Activated naive CD8-positive, alpha-beta T cell treated with anti-CD3 and anti-CD28 coated beads, Interleukin-2, amount 10 ng/mL, durations not matched to agents 7 days and 5 days (primary cell): Measurements from ENCODE around the gene SRP9. TPM values are rescaled to one million over a fixed set of nuclear protein-coding genes. Genes with fewer than 3 reads are reported as not detected.
"Not testable (repeated sequence)": the region's sequence is repeated elsewhere in the genome, so short reads cannot be mapped to it uniquely, and the experiment has no call there.

ENCODE experiments used
- ATAC-seq: fragments of 150-1000 bp; cut with Tn5 transposase; one replicate; pipeline ENCODE4 v1.10.0; 2021; ENCODE audit warnings: low read depth, moderate library complexity
- POLR2A ChIA-PET: fragments of 350-600 bp; sonication (Branson Sonifier 250); formaldehyde crosslinking; loops from one replicate; lab custom pipeline; 2021; ENCODE audit warnings: antibody characterized with exemption; lab: Charles Lee
- DNase-seq: peaks from one replicate; pipeline ENCODE4 v3.0.0; 2021
- H3K27ac Mint-ChIP-seq: one replicate; pipeline ENCODE4 v1.8.0; 2022; ENCODE audit warnings: mild to moderate bottlenecking, mixed read lengths
- H3K27me3 Mint-ChIP-seq: one replicate; pipeline ENCODE4 v1.8.0; 2022; ENCODE audit warnings: mild to moderate bottlenecking, moderate library complexity, mixed read lengths
- H3K36me3 Mint-ChIP-seq: one replicate; pipeline ENCODE4 v1.8.0; 2021; ENCODE audit warnings: mild to moderate bottlenecking, mixed read lengths
- H3K4me1 Mint-ChIP-seq: one replicate; pipeline ENCODE4 v1.8.0; 2021; ENCODE audit warnings: mixed read lengths
- H3K4me3 Mint-ChIP-seq: one replicate; pipeline ENCODE4 v1.8.0; 2022; ENCODE audit warnings: mild to moderate bottlenecking, moderate library complexity, mixed read lengths
- H3K9me3 Mint-ChIP-seq: one replicate; pipeline ENCODE4 v1.8.0; 2021; ENCODE audit warnings: mixed read lengths
- total RNA-seq, 2 experiments: library from RNA; stranded (reverse); gene quantifications; one replicate each; pipeline ENCODE4 v1.2.3, GENCODE V29; 2021

Gene SRP9
- total RNA-seq, 2 experiments from 2014 or later: 209 to 226 TPM

DNA sequence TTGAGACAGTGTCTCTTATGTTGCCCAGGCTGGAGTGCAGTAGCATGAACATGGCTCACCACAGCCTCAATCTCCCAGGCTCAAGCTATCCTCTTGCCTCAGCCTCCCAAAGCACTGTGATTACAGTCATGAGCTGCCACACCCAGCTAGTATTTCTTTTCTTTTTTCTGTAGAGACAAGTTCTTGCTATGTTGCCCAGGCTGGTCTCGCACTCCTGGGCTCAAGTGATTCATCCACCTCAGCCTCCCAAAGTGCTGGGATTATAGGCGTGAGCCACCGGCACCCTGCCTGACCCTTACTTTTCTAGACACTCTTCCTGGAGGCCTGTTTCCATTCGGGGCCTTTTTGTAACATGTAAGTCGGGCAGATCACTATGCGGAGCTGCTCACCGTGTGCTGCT, 30.1 kb upstream of the SRP9 start:
- Mint-ChIP-seq H3K27me3 (peaks cover 5% of the 10 kb centered on the region), H3K4me3 (no peak overlapping the region), H3K4me1 (no peaks in the 10 kb centered on the region), H3K27ac (no peak overlapping the region), H3K36me3 (no peaks in the 10 kb centered on the region), H3K9me3 (no peaks in the 10 kb centered on the region)
- POLR2A ChIA-PET: no interaction called here
- DNase-seq (no peak), ATAC-seq (no peak)

DNA sequence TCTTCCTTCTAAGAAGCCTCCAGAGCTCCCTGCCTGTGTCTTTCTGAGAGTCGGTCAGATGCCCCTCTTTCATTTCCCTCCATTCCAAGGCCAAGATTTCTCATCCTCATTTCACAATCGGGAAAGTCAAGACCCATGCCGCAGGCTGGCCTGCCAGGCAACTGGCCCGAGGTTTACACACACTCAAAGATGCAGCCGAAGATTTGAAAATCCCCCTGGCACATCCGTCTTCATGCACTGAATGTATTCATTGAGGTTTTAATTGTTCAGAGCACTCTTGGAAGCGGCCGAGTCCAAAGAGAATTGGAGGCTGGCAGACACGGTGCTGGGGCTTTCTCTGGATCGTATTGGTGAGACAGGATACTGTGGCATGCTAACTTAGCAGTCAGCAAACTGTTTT, 29.1 kb upstream of the SRP9 start:
- Mint-ChIP-seq H3K27ac (no peak overlapping the region), H3K4me3 (no peak overlapping the region), H3K36me3 (no peaks in the 10 kb centered on the region), H3K27me3 (peaks cover 5% of the 10 kb centered on the region), H3K9me3 (no peaks in the 10 kb centered on the region), H3K4me1 (no peaks in the 10 kb centered on the region)
- POLR2A ChIA-PET: no interaction called here
- no peak for ATAC-seq
- no peak for DNase-seq

DNA sequence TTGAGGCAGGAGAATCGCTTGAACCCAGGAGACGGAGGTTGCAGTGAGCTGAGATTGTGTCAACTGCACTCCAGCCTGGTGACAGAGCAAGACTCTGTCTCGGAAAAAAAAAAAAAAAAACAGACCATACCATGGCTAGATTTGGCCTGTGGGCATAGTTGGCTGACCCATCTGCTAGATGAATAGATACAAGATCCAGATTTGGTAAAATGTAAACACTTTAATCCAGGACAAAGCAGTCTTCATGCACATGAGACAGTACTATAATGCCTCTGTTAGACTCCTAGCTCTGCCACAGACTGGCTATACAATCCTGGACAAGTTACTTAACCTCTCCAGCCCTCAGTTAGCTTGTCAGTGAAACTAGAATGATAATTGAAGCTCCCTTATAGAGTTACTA, 27.9 kb upstream of the SRP9 start:
- Mint-ChIP-seq H3K4me3 (no peak overlapping the region), H3K27me3 (peaks cover 5% of the 10 kb centered on the region), H3K27ac (no peak overlapping the region), H3K4me1 (no peaks in the 10 kb centered on the region), H3K36me3 (no peaks in the 10 kb centered on the region), H3K9me3 (no peaks in the 10 kb centered on the region)
- DNase-seq (no peak), ATAC-seq (no peak)
- POLR2A ChIA-PET: no interaction called here

DNA sequence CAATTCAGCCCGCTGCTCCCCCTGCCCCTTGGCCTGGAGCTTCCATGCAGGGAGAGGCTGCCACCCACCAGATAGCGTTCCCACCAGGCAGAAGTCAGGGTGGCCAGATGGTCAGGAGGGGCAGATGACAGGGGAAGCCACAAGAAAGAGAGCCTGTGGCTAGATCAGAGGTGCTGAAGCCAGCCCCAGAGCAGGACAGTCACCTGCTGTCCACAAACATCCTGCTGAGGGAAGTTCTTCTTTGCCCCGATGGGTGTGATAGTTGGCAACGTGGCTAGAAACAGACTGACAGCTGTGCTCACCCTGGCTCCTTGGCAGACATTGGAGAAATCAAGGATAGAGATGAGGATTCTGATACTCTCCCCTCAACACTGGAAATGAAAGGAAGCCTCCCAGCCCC, 27.2 kb upstream of the SRP9 start:
- ATAC-seq (no peak), DNase-seq (no peak)
- H3K27ac Mint-ChIP-seq: no peak overlapping the region
- H3K27me3 Mint-ChIP-seq: peaks cover 5% of the 10 kb centered on the region
- H3K4me3 Mint-ChIP-seq: no peak overlapping the region
- H3K9me3 Mint-ChIP-seq: no peaks in the 10 kb centered on the region
- peaks cover 4% of the 10 kb centered on the region for H3K4me1 Mint-ChIP-seq
- POLR2A ChIA-PET: no interaction called here
- no peaks in the 10 kb centered on the region for H3K36me3 Mint-ChIP-seq

DNA sequence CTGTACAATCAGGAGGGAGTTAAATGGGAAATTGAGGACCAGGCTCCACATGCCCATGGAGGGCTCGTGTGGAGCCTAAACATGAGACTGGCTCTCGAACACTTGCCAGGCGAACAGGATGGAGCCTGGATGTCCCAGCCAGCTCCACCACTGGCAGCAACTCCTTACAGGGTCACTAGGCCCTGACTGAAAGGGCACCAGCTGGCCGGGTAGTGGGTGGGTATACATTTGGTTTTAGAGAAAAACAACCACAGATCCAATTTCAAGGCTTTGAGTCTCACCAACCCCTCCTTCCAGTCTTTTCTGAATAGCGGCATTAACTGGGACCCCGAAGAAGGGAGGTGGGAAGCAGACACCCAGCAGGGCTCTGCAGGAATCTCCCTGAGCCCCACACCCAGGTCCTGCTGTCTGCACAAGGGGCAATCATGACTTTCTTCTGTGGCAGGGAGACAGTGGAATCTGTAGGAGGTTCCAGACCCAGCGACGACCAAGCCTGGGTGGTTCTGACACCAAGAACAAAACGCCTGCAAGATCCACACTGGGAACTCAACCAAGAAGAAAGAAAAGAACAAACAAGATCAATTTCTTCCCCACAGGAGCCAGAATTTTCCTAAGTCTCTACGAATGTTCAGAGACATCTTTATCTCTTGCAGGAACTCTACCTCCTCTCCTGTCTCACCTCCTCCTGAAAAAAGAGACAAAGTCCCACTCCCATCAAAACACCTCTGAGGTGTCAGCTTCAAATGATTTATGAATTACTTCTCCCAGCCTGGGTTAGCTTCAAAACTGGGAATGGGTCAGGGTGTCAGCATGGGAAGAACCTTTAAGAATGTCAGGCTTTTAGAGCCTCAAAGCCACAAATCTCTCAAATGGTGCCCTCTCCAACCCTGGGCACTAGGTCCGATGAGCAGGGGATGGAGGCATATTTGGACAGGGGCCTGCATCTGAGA, 26.5 kb upstream of the SRP9 start:
- no peak for DNase-seq
- POLR2A ChIA-PET: no interaction called here
- no peak for ATAC-seq
- peaks cover 5% of the 10 kb centered on the region for H3K27me3 Mint-ChIP-seq
- no peaks in the 10 kb centered on the region for H3K36me3 Mint-ChIP-seq
- no peak overlapping the region for H3K27ac Mint-ChIP-seq
- H3K4me1 Mint-ChIP-seq: peaks cover 7% of the 10 kb centered on the region
- no peak overlapping the region for H3K4me3 Mint-ChIP-seq
- H3K9me3 Mint-ChIP-seq: no peaks in the 10 kb centered on the region

DNA sequence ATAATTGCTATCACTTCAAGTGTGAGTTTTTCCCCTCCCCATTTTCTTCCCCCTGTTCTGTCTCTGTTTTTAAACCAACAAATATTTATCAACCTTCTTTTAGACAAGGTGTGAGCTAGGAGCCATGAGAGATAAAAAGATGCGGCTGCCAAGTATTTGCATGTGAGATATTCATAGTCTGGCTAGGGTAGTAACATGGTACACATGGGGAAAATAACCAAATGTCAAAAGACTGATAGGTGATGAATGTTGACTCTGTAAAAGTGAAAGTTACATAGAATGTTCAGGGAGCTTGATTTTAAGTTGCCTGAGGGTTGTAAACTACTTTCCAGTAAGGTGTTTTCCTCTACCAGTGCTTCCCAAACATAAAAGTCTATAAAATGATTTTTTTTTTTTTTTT, 25.4 kb upstream of the SRP9 start:
- Mint-ChIP-seq H3K36me3 (no peaks in the 10 kb centered on the region), H3K4me3 (no peak overlapping the region), H3K27ac (no peak overlapping the region), H3K4me1 (peaks cover 7% of the 10 kb centered on the region), H3K9me3 (no peaks in the 10 kb centered on the region), H3K27me3 (peaks cover 5% of the 10 kb centered on the region)
- POLR2A ChIA-PET: no interaction called here
- ATAC-seq (no peak), DNase-seq (no peak)

DNA sequence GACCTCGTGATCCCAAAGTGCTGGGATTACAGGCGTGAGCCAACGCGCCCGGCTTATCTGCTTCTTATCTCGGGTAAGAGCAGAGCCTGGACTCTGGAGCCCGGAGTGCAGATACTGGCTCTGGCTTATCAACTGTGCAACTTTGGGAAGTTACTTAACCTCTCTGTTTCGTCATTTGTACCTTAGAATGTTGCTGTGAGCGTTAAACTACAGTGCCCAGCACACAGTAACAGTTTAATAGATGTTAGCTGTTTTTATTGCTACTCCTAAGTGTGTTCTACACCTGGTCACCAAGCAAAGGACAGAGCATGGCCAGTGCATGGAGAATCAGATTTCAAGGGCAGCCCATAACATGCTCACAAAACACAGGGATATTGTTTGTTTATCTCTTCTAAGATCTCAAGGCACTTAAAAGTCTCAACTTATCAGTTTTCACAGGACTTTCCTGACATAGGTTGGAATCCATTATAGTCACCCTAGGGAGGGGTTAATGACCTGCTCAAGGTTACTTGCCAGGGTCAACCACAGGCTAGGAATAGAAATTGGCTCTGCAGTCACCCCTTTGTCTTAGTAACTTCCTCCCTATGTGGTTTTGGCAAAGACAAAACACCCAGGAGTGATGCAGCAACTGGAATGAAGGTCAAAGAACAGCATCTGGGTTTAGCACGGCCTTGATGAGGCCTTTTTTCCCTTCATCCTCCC, 22.5 kb upstream of the SRP9 start:
- Mint-ChIP-seq H3K4me1 (peaks cover 7% of the 10 kb centered on the region), H3K4me3 (no peak overlapping the region), H3K27ac (no peak overlapping the region), H3K36me3 (no peaks in the 10 kb centered on the region), H3K9me3 (no peaks in the 10 kb centered on the region), H3K27me3 (peaks cover 5% of the 10 kb centered on the region)
- DNase-seq (no peak), ATAC-seq (no peak)
- POLR2A ChIA-PET: no interaction called here

DNA sequence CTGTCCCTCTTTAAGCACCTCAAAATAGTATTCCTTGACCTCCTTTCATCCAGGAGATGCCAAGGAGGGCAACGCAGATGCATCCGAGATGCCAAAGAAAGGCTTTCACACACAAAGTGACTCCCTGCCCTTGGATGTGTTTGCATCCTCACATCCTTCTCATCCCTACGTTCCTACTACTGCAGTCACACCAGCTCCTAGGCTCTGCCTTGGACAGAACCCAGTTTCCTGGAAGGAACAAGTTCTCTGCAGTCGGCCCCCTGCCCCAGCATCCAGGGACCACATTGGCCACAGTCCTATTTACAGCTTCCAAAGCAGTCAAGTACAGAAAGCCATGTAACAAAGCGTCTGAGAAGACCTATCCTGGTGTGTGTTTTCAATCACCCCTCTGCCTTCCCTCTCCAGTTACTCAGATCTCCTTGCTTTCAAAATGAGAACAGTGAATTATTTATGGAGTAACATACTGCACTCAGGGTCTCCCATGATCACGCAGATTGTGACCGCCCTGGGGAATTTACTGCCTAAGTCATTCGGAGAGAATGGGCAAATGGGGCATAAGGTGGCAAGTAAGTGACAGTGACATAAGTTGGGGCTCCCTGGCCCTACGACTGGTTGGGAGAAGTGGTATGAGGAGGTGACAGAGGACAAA, 21.8 kb upstream of the SRP9 start:
- H3K4me1 Mint-ChIP-seq: peaks cover 7% of the 10 kb centered on the region
- POLR2A ChIA-PET: no interaction called here
- DNase-seq (no peak), ATAC-seq (no peak)
- H3K9me3 Mint-ChIP-seq: no peaks in the 10 kb centered on the region
- no peak overlapping the region for H3K4me3 Mint-ChIP-seq
- H3K36me3 Mint-ChIP-seq: no peaks in the 10 kb centered on the region
- H3K27me3 Mint-ChIP-seq: peaks cover 5% of the 10 kb centered on the region
- no peak overlapping the region for H3K27ac Mint-ChIP-seq

DNA sequence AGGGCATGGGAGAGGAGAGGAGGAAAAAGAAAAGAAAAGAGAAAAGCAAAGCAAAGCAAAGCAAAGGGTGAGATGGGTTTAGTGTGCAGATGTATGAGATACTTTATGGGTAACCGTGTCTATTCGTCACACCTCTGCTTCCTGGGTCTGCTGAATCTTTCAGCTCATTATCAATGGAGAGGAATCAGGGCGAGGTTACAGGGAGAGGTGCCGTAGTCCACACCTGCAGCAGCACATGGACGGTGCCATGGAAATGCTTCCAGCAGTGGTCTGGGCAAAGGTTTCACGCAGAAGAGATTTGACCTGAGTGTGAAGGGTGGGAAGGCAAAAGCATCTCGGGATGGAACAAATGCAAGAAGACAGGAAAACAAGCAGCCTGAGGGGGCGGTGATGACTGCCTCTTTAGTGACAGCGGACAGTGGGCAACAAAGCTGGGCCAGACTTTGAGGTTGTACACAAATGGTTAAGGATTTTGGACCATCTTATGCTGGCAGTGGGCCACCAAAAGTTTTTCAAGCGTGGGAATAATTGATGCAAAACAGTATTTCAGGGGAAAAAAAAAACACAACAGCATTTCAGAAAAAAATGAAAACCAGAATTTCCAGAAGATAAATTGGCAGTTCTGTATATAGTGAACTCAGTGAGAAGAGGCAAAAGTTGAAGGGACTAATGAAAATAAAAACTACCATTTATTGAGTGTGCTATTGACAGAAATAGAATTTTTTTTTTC, 19.5 kb upstream of the SRP9 start:
- Mint-ChIP-seq H3K4me3 (no peak overlapping the region), H3K27me3 (no peaks in the 10 kb centered on the region), H3K36me3 (no peaks in the 10 kb centered on the region), H3K27ac (no peak overlapping the region), H3K9me3 (no peaks in the 10 kb centered on the region), H3K4me1 (peaks cover 7% of the 10 kb centered on the region)
- ATAC-seq (no peak), DNase-seq (no peak)
- POLR2A ChIA-PET: no interaction called here

DNA sequence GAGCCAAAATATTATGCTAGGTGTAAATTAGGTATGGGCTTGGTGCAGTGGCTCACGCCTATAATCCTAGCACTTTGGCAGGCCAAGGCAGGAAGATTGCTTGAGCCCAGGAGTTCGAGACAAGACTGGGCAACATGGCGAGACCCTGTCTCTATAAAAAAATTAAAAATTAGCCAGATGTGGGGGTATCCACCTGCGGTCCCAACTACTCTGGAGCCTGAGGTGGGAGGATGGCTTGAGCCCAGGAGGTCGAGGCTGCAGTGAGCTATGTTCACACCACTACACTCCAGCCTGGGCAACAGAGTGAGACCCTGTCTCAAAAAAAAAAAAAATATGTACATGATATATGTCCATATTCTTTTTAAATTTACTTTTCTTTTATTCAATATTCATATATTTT, 17.7 kb upstream of the SRP9 start:
- H3K4me3 Mint-ChIP-seq, H3K27ac Mint-ChIP-seq, DNase-seq, POLR2A ChIA-PET, H3K9me3 Mint-ChIP-seq, H3K36me3 Mint-ChIP-seq, ATAC-seq, H3K27me3 Mint-ChIP-seq, H3K4me1 Mint-ChIP-seq: not testable (repeated sequence)

DNA sequence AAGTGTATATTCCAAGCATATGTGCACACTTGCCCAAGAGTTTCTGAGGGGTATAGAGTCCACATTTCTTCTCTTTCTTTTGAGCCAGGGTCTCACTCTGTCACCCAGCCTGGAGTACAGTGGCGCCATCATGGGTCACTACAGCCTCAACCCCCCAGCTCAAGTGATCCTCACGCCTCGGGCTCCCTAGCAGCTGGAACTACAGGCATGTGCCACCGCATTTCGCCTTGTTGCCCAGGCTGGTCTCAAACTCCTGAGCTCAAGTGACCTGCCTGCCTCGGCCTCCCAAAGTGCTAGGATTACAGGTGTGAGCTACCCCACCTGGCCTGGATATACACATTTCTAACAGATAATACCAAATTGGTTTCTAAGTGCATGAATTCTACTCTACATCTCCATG, 17.1 kb upstream of the SRP9 start:
- no peaks in the 10 kb centered on the region for H3K27me3 Mint-ChIP-seq
- DNase-seq (no peak), ATAC-seq (no peak)
- POLR2A ChIA-PET: no interaction called here
- H3K4me1 Mint-ChIP-seq: peaks cover 2% of the 10 kb centered on the region
- H3K4me3 Mint-ChIP-seq: no peak overlapping the region
- no peak overlapping the region for H3K27ac Mint-ChIP-seq
- H3K9me3 Mint-ChIP-seq: no peaks in the 10 kb centered on the region
- H3K36me3 Mint-ChIP-seq: no peaks in the 10 kb centered on the region

DNA sequence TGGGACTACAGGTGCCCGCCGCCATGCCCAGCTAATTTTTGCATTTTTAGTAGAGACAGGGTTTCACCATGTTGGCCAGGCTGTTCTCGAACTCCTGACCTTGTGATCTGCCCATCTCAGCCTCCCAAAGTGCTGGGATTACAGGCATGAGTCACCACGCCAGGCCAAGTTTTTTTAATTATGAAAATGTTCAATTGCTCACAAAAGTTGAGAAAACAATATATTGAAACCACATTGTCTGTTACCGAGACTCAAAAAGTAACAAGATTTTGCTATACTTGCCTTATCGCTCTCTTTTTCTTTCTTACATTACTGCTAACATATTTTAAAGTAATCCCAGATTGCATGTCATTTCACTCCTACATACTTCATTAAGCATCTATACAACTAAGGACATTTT, 16.2 kb upstream of the SRP9 start:
- POLR2A ChIA-PET, H3K4me1 Mint-ChIP-seq, ATAC-seq, H3K9me3 Mint-ChIP-seq, DNase-seq, H3K27ac Mint-ChIP-seq, H3K36me3 Mint-ChIP-seq, H3K4me3 Mint-ChIP-seq, H3K27me3 Mint-ChIP-seq: not testable (repeated sequence)

DNA sequence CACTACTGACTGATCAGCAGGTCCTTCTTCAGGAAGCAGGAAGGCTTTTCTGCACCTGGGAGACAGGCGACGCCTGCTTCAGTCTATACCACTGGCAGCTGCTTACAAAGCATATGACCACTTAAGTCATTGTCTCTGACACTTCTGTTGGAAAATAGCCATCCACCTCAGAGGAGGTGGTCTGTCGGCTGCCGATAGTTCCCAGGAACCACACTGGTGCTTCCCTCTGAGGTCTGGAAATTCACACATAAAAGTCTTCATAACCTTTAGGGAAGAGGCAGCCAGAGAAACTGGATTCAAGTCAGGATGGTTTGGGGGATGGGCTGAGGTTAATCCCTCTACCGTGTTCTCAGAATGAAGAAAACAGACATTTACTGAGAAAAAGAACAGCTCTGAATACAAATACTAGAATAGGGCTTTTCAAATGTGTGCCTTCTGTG, 15.6 kb upstream of the SRP9 start:
- DNase-seq: no peak
- Mint-ChIP-seq H3K27me3 (no peaks in the 10 kb centered on the region), H3K27ac (no peak overlapping the region), H3K4me3 (no peak overlapping the region), H3K4me1 (no peaks in the 10 kb centered on the region), H3K9me3 (no peaks in the 10 kb centered on the region), H3K36me3 (no peaks in the 10 kb centered on the region)
- ATAC-seq: no peak
- POLR2A ChIA-PET: no interaction called here
